Stimulated activated naive CD8-positive, alpha-beta T cell treated with anti-CD3 and anti-CD28 coated beads, Interleukin-15, Interleukin-2, amounts not matched to agents 100 ng/mL and 50 ng/mL, for 24 hours (primary cell): ENCODE measurements around the gene RPL41.

ENCODE experiments used
- H3K27ac Mint-ChIP-seq: one replicate; pipeline ENCODE4 v1.8.0; 2021; ENCODE audit warnings: mild to moderate bottlenecking, mixed read lengths
- H3K27me3 Mint-ChIP-seq: one replicate; pipeline ENCODE4 v1.8.0; 2021; ENCODE audit warnings: mixed read lengths
- H3K36me3 Mint-ChIP-seq: one replicate; pipeline ENCODE4 v1.8.0; 2021; ENCODE audit warnings: low read depth, mixed read lengths
- H3K4me1 Mint-ChIP-seq: one replicate; pipeline ENCODE4 v1.8.0; 2021; ENCODE audit warnings: low read depth, mixed read lengths
- H3K4me3 Mint-ChIP-seq: one replicate; pipeline ENCODE4 v1.8.0; 2021; ENCODE audit warnings: mild to moderate bottlenecking, mixed read lengths
- H3K9me3 Mint-ChIP-seq: one replicate; pipeline ENCODE4 v1.8.0; 2021; ENCODE audit warnings: mixed read lengths

RPL41 gene

DNA sequence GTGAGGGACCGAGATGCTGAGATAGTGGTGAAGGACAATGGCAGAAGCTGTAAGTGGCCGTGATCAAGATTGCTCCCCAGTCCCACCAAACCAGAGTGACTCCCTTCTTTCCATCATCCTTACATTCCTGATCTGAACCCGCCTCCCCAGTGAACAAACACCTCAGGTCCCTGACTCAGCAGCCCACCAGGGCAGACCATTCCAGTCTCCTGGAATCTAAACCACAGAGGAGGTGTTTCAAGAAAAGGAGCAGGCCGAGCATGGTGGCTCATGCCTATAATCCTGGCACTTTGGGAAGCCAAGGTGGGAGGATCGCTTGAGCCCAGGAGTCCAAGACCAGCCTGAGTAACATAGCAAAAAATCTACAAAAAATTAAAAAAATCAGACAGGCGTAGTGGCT is 29.8 kb upstream of the RPL41 start:
- Mint-ChIP-seq H3K36me3 (no peaks in the 10 kb centered on the region), H3K27me3 (peaks cover 4% of the 10 kb centered on the region), H3K4me3 (no peak overlapping the region), H3K4me1 (no peaks in the 10 kb centered on the region), H3K27ac (no peak overlapping the region), H3K9me3 (no peaks in the 10 kb centered on the region)

DNA sequence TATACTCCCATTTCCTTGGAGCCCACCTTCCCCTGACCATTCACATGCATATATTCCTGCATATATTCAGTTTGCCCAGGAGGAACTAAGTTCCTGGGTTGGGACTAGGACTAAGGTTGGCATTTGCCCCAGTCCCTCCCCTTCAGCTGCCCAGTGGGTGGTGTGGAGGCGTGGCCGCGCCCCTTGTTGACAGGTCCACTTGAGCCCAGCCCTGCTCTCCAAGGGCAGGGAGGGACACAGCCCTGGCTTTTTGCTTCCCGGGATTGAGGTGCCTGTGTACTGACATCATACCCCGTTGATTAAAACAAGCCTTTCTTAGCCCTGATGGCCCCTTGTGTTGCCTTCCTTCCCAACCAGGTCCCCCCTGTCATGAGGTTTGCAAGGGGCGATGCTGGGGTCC is 29.2 kb upstream of the RPL41 start:
- Mint-ChIP-seq H3K27me3 (no peaks in the 10 kb centered on the region), H3K9me3 (no peaks in the 10 kb centered on the region), H3K27ac (no peak overlapping the region), H3K4me1 (no peaks in the 10 kb centered on the region), H3K4me3 (no peak overlapping the region), H3K36me3 (no peaks in the 10 kb centered on the region)

DNA sequence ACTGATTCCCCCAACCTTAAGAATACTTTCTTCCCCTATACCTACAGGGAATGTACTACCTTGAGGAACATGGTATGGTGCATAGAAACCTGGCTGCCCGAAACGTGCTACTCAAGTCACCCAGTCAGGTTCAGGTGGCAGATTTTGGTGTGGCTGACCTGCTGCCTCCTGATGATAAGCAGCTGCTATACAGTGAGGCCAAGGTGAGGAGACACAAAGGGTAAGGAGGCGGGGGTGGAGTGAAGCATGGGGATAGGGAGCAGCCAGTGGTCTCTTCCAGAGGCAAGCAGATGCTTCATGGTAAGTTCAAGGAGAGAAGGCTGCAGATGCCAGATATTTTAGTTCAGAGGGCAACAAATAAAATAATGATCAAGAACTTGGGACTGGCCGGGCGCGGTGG is 18.7 kb upstream of the RPL41 start:
- Mint-ChIP-seq H3K36me3 (no peaks in the 10 kb centered on the region), H3K9me3 (no peaks in the 10 kb centered on the region), H3K27ac (no peak overlapping the region), H3K27me3 (no peaks in the 10 kb centered on the region), H3K4me1 (peaks cover 14% of the 10 kb centered on the region), H3K4me3 (no peak overlapping the region)

DNA sequence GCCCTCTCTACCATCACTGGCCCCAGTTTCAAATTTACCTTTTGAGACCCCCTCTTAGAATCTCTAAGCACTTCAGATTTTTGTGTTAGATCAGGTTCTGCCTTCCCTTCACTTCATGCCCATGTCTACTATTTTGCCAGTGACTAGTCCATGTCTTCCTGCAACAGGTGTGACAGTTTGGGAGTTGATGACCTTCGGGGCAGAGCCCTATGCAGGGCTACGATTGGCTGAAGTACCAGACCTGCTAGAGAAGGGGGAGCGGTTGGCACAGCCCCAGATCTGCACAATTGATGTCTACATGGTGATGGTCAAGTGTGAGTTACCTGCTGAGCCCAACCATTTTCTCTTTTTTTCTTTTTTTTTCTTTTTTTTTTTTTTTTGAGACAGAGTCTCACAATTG is 17.8 kb upstream of the RPL41 start:
- no peak overlapping the region for H3K27ac Mint-ChIP-seq
- no peak overlapping the region for H3K4me3 Mint-ChIP-seq
- H3K9me3 Mint-ChIP-seq: no peaks in the 10 kb centered on the region

DNA sequence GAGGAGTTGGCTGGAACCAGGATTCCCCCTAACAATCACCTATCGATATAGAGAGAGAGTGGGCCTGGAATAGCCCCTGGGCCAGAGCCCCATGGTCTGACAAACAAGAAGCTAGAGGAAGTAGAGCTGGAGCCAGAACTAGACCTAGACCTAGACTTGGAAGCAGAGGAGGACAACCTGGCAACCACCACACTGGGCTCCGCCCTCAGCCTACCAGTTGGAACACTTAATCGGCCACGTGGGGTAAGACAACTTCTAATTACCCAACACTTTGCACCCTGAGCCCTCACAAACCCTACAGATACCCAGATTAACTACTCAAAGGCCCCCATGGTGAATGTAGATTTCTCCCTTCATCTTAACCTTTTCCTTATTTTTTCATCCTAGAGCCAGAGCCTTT is 16.6 kb upstream of the RPL41 start:
- H3K9me3 Mint-ChIP-seq: no peaks in the 10 kb centered on the region
- no peaks in the 10 kb centered on the region for H3K27me3 Mint-ChIP-seq
- peaks cover 5% of the 10 kb centered on the region for H3K36me3 Mint-ChIP-seq
- peaks cover 29% of the 10 kb centered on the region for H3K4me1 Mint-ChIP-seq
- no peak overlapping the region for H3K27ac Mint-ChIP-seq
- H3K4me3 Mint-ChIP-seq: no peak overlapping the region

More for the DNA sequence above, 17.8 kb upstream of the RPL41 start:
- peaks cover 23% of the 10 kb centered on the region for H3K4me1 Mint-ChIP-seq
- no peaks in the 10 kb centered on the region for H3K27me3 Mint-ChIP-seq
- H3K36me3 Mint-ChIP-seq: no peaks in the 10 kb centered on the region

DNA sequence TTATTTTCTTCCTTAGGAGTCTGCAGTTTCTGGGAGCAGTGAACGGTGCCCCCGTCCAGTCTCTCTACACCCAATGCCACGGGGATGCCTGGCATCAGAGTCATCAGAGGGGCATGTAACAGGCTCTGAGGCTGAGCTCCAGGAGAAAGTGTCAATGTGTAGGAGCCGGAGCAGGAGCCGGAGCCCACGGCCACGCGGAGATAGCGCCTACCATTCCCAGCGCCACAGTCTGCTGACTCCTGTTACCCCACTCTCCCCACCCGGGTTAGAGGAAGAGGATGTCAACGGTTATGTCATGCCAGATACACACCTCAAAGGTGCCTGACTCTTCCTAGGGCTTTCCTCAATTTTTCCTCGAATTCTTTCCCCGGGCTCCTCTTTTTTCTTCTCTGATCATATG is 15.4 kb upstream of the RPL41 start:
- peaks cover 36% of the 10 kb centered on the region for H3K4me1 Mint-ChIP-seq
- no peaks in the 10 kb centered on the region for H3K9me3 Mint-ChIP-seq
- peaks cover 15% of the 10 kb centered on the region for H3K36me3 Mint-ChIP-seq
- no peaks in the 10 kb centered on the region for H3K27me3 Mint-ChIP-seq
- H3K4me3 Mint-ChIP-seq: no peak overlapping the region
- no peak overlapping the region for H3K27ac Mint-ChIP-seq

DNA sequence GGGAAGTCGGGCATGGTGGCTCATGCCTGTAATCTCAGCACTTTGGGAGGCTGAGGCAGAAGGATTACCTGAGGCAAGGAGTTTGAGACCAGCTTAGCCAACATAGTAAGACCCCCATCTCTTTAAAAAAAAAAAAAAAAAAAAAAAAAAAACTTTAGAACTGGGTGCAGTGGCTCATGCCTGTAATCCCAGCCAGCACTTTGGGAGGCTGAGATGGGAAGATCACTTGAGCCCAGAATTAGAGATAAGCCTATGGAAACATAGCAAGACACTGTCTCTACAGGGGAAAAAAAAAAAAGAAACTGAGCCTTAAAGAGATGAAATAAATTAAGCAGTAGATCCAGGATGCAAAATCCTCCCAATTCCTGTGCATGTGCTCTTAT is 13.8 kb upstream of the RPL41 start:
- H3K27me3 Mint-ChIP-seq: no peaks in the 10 kb centered on the region
- peaks cover 31% of the 10 kb centered on the region for H3K36me3 Mint-ChIP-seq
- H3K4me3 Mint-ChIP-seq: peak overlapping the region; percentile 100
- peak overlapping the region; percentile 99 for H3K27ac Mint-ChIP-seq
- H3K4me1 Mint-ChIP-seq: peaks cover 51% of the 10 kb centered on the region
- H3K9me3 Mint-ChIP-seq: no peaks in the 10 kb centered on the region

DNA sequence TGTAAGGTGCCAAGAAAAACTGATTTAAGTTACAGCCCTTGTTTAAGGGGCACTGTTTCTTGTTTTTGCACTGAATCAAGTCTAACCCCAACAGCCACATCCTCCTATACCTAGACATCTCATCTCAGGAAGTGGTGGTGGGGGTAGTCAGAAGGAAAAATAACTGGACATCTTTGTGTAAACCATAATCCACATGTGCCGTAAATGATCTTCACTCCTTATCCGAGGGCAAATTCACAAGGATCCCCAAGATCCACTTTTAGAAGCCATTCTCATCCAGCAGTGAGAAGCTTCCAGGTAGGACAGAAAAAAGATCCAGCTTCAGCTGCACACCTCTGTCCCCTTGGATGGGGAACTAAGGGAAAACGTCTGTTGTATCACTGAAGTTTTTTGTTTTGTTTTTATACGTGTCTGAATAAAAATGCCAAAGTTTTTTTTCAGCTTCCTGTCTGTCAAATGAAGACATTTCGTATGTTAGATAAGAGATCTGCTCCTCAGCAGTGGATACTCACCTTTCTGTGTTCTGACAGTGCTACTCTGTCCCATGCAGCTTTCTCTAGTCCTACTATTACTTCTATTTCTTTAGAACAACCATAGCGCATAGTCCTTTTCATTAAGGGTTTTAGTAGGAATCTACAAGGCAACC is 13.2 kb upstream of the RPL41 start:
- peaks cover 36% of the 10 kb centered on the region for H3K36me3 Mint-ChIP-seq
- no peaks in the 10 kb centered on the region for H3K9me3 Mint-ChIP-seq
- no peaks in the 10 kb centered on the region for H3K27me3 Mint-ChIP-seq
- H3K4me1 Mint-ChIP-seq: peaks cover 51% of the 10 kb centered on the region
- H3K4me3 Mint-ChIP-seq: peak overlapping the region; percentile 100
- peak overlapping the region; percentile 99 for H3K27ac Mint-ChIP-seq

DNA sequence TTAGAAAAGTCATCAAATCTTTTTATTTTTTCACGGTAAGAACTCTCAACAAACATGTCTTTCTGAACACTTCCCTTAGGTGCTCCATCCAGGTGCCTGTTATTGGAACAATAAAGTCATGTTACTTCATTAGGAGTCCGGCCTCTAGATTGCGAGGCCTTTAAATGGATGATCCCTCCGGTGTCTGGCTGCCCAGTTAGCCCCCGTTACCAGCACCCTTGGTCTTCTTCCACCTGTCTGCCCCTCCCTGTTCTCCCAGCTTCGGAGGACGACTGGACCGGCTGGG is 12.7 kb upstream of the RPL41 start:
- peaks cover 42% of the 10 kb centered on the region for H3K36me3 Mint-ChIP-seq
- H3K4me3 Mint-ChIP-seq: peak overlapping the region; percentile 100
- peaks cover 56% of the 10 kb centered on the region for H3K4me1 Mint-ChIP-seq
- H3K27me3 Mint-ChIP-seq: no peaks in the 10 kb centered on the region
- no peaks in the 10 kb centered on the region for H3K9me3 Mint-ChIP-seq
- peak overlapping the region; percentile 99 for H3K27ac Mint-ChIP-seq

DNA sequence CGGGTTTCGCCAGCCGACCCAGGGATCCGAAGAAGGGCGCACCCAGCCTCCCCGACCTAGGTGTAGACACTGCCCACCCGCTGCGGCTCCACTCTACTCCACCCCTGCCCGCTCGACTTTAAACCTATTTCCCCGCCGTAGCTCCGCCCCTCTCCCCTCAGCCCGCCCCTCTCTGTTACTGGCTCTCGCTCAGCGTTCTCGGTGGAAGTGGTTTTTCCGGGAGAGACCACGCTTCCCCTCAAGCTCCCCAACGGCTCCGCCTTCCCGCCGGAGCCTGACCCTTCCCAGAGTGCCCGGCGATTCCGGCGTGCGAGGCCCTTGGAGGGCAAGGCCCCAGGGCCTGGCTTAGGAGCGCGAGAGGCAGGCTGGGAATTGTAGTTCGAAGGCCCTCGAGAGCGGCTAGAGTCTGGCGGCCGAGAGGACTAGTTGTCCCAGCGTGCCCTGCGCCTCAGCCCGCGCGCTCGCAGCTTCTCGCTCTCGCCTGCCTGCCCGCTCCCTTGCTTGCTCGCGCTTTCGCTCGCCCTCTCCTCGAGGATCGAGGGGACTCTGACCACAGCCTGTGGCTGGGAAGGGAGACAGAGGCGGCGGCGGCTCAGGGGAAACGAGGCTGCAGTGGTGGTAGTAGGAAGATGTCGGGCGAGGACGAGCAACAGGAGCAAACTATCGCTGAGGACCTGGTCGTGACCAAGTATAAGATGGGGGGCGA is 12.2 kb upstream of the RPL41 start, which contains the start of gene PA2G4:
TSS of gene PA2G4 (plus strand) at position 451 of the 706 bp plus-strand sequence. CDS start at position 630, 179 bp downstream.
- H3K4me1 Mint-ChIP-seq: peaks cover 56% of the 10 kb centered on the region

DNA sequence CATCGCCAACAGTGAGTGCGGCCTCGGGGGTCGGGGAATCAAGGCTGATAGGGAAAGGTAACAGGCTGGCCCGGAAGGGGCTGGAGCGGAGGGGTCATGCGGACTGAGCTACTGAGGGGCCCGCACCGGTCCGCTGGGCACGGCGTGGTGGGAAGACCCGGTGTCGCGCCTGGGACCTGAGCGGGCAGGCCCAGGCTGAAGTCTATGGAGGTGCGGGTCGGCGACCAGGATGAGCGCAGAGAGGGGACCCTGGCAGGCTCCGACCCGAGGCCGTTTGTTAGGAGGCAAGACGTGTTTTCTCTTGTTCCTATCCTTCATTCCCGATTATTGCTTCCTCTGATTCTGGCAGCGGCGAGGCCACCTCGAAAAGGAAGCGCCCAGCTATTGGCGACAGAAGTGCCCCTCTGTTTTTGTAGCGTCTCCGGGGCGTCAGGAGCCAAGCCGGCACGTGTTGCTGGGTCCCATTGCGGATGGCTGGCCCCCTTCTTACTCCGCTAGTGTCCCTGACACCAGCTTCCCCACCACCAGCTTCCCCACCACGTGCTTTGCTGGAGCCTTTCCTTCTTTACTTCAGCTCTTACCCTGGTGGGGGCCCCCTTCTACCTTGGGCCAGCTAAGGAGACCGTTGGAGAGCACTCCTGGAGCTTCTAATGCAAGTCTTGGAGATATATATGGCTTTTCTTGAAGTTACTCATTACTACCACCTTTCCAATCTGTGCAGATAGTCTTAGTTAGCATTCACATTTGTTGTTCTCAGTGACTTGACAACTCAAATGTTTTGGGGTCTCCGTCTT is 11.4 kb upstream of the RPL41 start:
- Mint-ChIP-seq H3K36me3 (peaks cover 54% of the 10 kb centered on the region), H3K4me1 (peaks cover 56% of the 10 kb centered on the region), H3K4me3 (peak overlapping the region; percentile 100), H3K27ac (peak overlapping the region; percentile 99), H3K9me3 (no peaks in the 10 kb centered on the region), H3K27me3 (no peaks in the 10 kb centered on the region)

More for the DNA sequence above, 12.2 kb upstream of the RPL41 start, which contains the start of gene PA2G4:
- no peaks in the 10 kb centered on the region for H3K27me3 Mint-ChIP-seq
- peak within 1 kb of the TSS; percentile 99 for H3K27ac Mint-ChIP-seq
- peaks cover 47% of the 10 kb centered on the region for H3K36me3 Mint-ChIP-seq
- H3K9me3 Mint-ChIP-seq: no peaks in the 10 kb centered on the region
- peak within 1 kb of the TSS; percentile 100 for H3K4me3 Mint-ChIP-seq

DNA sequence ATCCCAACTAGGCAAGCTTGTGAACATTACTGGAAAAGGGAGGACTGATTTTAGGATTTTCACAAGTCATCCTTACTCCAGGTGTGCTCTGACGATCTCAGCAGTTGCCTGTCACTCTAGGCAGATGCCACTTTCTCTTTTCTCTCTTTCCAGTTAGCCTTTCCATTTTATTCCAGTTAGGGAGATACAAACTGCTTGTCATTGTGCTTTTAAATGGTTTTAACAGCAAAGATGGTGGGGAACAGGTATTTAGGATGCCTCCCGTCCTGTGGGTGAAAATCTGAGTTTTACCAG is 10.9 kb upstream of the RPL41 start:
- peak overlapping the region; percentile 100 for H3K4me3 Mint-ChIP-seq
- H3K4me1 Mint-ChIP-seq: peaks cover 56% of the 10 kb centered on the region
- no peaks in the 10 kb centered on the region for H3K9me3 Mint-ChIP-seq
- peaks cover 59% of the 10 kb centered on the region for H3K36me3 Mint-ChIP-seq
- H3K27ac Mint-ChIP-seq: peak overlapping the region; percentile 99
- no peaks in the 10 kb centered on the region for H3K27me3 Mint-ChIP-seq

DNA sequence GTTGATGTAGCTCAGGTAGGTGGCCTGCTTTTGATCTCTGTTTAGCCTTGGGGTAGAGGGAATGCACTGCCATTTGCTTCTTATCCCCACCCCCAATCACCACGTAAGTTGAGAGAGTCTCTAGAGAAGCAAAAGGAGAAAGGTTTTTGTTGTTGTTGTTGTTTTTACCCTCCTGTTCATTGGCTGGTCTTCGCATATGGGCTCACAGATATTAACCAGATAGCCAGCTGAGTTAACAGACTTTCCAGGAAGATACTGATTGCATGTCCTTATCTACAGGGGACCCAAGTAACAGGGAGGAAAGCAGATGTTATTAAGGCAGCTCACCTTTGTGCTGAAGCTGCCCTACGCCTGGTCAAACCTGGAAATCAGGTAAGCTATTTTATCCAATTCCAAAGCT is 9.2 kb upstream of the RPL41 start:
- Mint-ChIP-seq H3K36me3 (peaks cover 75% of the 10 kb centered on the region), H3K9me3 (no peaks in the 10 kb centered on the region), H3K27me3 (no peaks in the 10 kb centered on the region), H3K4me3 (peak overlapping the region; percentile 100), H3K4me1 (peaks cover 47% of the 10 kb centered on the region), H3K27ac (peak overlapping the region; percentile 99)

DNA sequence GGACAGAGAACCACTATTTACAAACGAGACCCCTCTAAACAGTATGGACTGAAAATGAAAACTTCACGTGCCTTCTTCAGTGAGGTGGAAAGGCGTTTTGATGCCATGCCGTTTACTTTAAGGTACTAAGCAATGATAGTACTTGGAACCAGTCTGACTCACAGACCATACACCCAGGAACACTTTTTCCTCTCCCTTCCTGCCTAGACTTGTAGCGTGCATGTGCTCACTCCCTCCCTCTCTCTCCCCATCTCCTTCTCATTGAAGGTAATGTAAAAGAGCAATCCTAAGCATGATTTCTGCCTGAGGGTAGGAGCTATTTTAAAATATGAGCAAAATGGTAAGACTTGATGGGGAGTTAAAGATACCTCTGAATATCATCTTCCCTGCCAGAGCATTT is 5.9 kb upstream of the RPL41 start:
- Mint-ChIP-seq H3K27me3 (no peaks in the 10 kb centered on the region), H3K4me1 (peaks cover 37% of the 10 kb centered on the region), H3K27ac (peak overlapping the region; percentile 2), H3K36me3 (peaks cover 86% of the 10 kb centered on the region), H3K4me3 (no peak overlapping the region), H3K9me3 (no peaks in the 10 kb centered on the region)

DNA sequence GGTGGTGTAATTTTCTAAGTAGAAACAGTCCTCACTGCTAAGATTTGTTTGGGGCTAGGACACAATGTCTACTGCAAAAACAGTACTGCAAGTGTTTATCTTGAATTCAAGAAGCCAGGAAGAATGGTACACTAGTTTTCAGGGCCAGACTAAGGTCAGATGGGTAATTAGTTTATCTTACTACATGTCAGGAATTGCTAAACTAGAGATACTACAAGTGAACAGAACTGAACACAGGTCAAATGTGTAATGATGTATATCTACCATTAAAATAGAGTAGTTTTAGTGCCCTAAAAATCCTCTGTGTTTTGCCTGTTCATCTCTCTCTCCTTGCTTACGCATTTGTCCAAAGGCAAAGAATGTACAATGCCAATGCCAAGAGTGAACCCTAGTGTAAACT is 2.3 kb upstream of the RPL41 start:
- Mint-ChIP-seq H3K4me3 (no peak overlapping the region), H3K9me3 (no peaks in the 10 kb centered on the region), H3K4me1 (peaks cover 28% of the 10 kb centered on the region), H3K27ac (peak overlapping the region; percentile 43), H3K27me3 (no peaks in the 10 kb centered on the region), H3K36me3 (peaks cover 69% of the 10 kb centered on the region)
